Measurements from ENCODE around the gene WDR64. TPM values are rescaled to one million over a fixed set of nuclear protein-coding genes. Genes with fewer than 3 reads are reported as not detected.
"Not testable (repeated sequence)": the region's sequence is repeated elsewhere in the genome, so short reads cannot be mapped to it uniquely, and the experiment has no call there.

WDR64 gene
- total RNA-seq, 1 donor from 2014 or later = 0.07 TPM

- TF ChIP-seq CTCF (IDR thresholded peaks at IDR 0.05; ENCODE audit: unreplicated experiment) = no peak
- no peaks in the 10 kb centered on the region for H3K36me3 Mint-ChIP-seq (ENCODE audit: insufficient read depth)
- peaks cover 68% of the 10 kb centered on the region for H3K27me3 Mint-ChIP-seq
- no peak overlapping the region for H3K27ac Mint-ChIP-seq
- H3K9me3 Mint-ChIP-seq (ENCODE audit: low read depth) = no peaks in the 10 kb centered on the region
- no peak for DNase-seq (ENCODE audit: low spot score, unreplicated experiment)
- no peak overlapping the region for H3K4me3 Mint-ChIP-seq (ENCODE audit: low read depth)
- no peaks in the 10 kb centered on the region for H3K4me1 Mint-ChIP-seq (ENCODE audit: low read depth)
These were observed 72.8 kb downstream of the WDR64 start for GRCh38 chr1:241724741-241725356.

- no peak overlapping the region for H3K4me3 Mint-ChIP-seq (ENCODE audit: low read depth)
- H3K36me3 Mint-ChIP-seq (ENCODE audit: insufficient read depth) = no peaks in the 10 kb centered on the region
- no peaks in the 10 kb centered on the region for H3K9me3 Mint-ChIP-seq (ENCODE audit: low read depth)
- no peak for DNase-seq (ENCODE audit: low spot score, unreplicated experiment)
- H3K27ac Mint-ChIP-seq = no peak overlapping the region
- H3K4me1 Mint-ChIP-seq (ENCODE audit: low read depth) = no peaks in the 10 kb centered on the region
- TF ChIP-seq CTCF (IDR thresholded peaks at IDR 0.05; ENCODE audit: unreplicated experiment) = no peak
- peaks cover 67% of the 10 kb centered on the region for H3K27me3 Mint-ChIP-seq
These were observed 78.0 kb downstream of the WDR64 start for GRCh38 chr1:241730031-241730430.

GRCh38 chr1:241733899-241734298 lies 81.8 kb downstream of the WDR64 start:
- TF ChIP-seq CTCF (IDR thresholded peaks at IDR 0.05; ENCODE audit: unreplicated experiment) = no peak
- H3K27ac Mint-ChIP-seq = no peak overlapping the region
- H3K4me3 Mint-ChIP-seq (ENCODE audit: low read depth) = no peak overlapping the region
- H3K4me1 Mint-ChIP-seq (ENCODE audit: low read depth) = no peaks in the 10 kb centered on the region
- peaks cover 78% of the 10 kb centered on the region for H3K27me3 Mint-ChIP-seq
- H3K36me3 Mint-ChIP-seq (ENCODE audit: insufficient read depth) = no peaks in the 10 kb centered on the region
- no peak for DNase-seq (ENCODE audit: low spot score, unreplicated experiment)
- no peaks in the 10 kb centered on the region for H3K9me3 Mint-ChIP-seq (ENCODE audit: low read depth)

GRCh38 chr1:241734533-241734932 lies 82.5 kb downstream of the WDR64 start:
- Mint-ChIP-seq H3K4me1 (ENCODE audit: low read depth) (no peaks in the 10 kb centered on the region), H3K27ac (no peak overlapping the region), H3K9me3 (ENCODE audit: low read depth) (no peaks in the 10 kb centered on the region), H3K36me3 (ENCODE audit: insufficient read depth) (no peaks in the 10 kb centered on the region), H3K4me3 (ENCODE audit: low read depth) (no peak overlapping the region), H3K27me3 (peaks cover 76% of the 10 kb centered on the region)
- TF ChIP-seq CTCF (IDR thresholded peaks at IDR 0.05; ENCODE audit: unreplicated experiment) = no peak
- DNase-seq (ENCODE audit: low spot score, unreplicated experiment) = no peak

GRCh38 chr1:241735493-241735926 lies 83.4 kb downstream of the WDR64 start:
- not testable (repeated sequence) for H3K36me3 Mint-ChIP-seq (ENCODE audit: insufficient read depth); H3K4me1 Mint-ChIP-seq (ENCODE audit: low read depth)

GRCh38 chr1:241736387-241736786 lies 84.3 kb downstream of the WDR64 start:
- Mint-ChIP-seq H3K27me3 (peaks cover 69% of the 10 kb centered on the region), H3K27ac (no peak overlapping the region), H3K36me3 (ENCODE audit: insufficient read depth) (no peaks in the 10 kb centered on the region), H3K9me3 (ENCODE audit: low read depth) (no peaks in the 10 kb centered on the region), H3K4me1 (ENCODE audit: low read depth) (no peaks in the 10 kb centered on the region), H3K4me3 (ENCODE audit: low read depth) (no peak overlapping the region)
- TF ChIP-seq CTCF (IDR thresholded peaks at IDR 0.05; ENCODE audit: unreplicated experiment) = no peak
- no peak for DNase-seq (ENCODE audit: low spot score, unreplicated experiment)

More at GRCh38 chr1:241735493-241735926, 83.4 kb downstream of the WDR64 start:
- H3K27ac Mint-ChIP-seq; H3K9me3 Mint-ChIP-seq (ENCODE audit: low read depth); H3K4me3 Mint-ChIP-seq (ENCODE audit: low read depth); DNase-seq (ENCODE audit: low spot score, unreplicated experiment): not testable (repeated sequence)
- peaks cover 72% of the 10 kb centered on the region for H3K27me3 Mint-ChIP-seq

Data from progenitor cell of endocrine pancreas (in vitro differentiated cells).